GM20431 (cell line): ENCODE results near the gene SLX4IP.

ENCODE experiments used
- in situ Hi-C: fragments of 300-500 bp; cut with MseI, MboI; formaldehyde crosslinking; loops from one replicate; pipeline ENCODE4 v1.15.0; 2020; ENCODE audit warnings: low sequenced_read_pairs; ENCODE audit not compliant: unreplicated experiment

The SLX4IP gene

GRCh38 chr20:10653599-10654249 is 218.6 kb downstream of the SLX4IP start:
- in situ Hi-C loops, result no loop called here

- in situ Hi-C loops, result no loop called here
Observed at GRCh38 chr20:10654250-10654610, 219.1 kb downstream of the SLX4IP start.

GRCh38 chr20:10654630-10655029 is 219.5 kb downstream of the SLX4IP start:
- in situ Hi-C loops, result no loop called here

- in situ Hi-C loops, result no loop called here
Observed at GRCh38 chr20:10655720-10656669, 220.9 kb downstream of the SLX4IP start.

GRCh38 chr20:10657453-10657852 is 222.3 kb downstream of the SLX4IP start:
- in situ Hi-C loops, result no loop called here

GRCh38 chr20:10658051-10658823 is 223.1 kb downstream of the SLX4IP start:
- in situ Hi-C loops, result no loop called here

GRCh38 chr20:10658876-10659632 is 223.9 kb downstream of the SLX4IP start:
- in situ Hi-C loops, result no loop called here

GRCh38 chr20:10659651-10660601 is 224.8 kb downstream of the SLX4IP start:
- in situ Hi-C loops, result no loop called here

GRCh38 chr20:10660661-10661060 is 225.6 kb downstream of the SLX4IP start:
- in situ Hi-C loops, result no loop called here

- in situ Hi-C loops, result no loop called here
Observed at GRCh38 chr20:10661261-10661660, 226.2 kb downstream of the SLX4IP start.

GRCh38 chr20:10662151-10662550 is 227.0 kb downstream of the SLX4IP start:
- in situ Hi-C loops, result no loop called here

- in situ Hi-C loops, result no loop called here
Observed at GRCh38 chr20:10662661-10663458, 227.8 kb downstream of the SLX4IP start.

- in situ Hi-C loops, result no loop called here
Observed at GRCh38 chr20:10663756-10664155, 228.7 kb downstream of the SLX4IP start.

GRCh38 chr20:10665027-10665561 is 230.0 kb downstream of the SLX4IP start:
- in situ Hi-C loops, result no loop called here

GRCh38 chr20:10665791-10666190 is 230.7 kb downstream of the SLX4IP start:
- in situ Hi-C loops, result no loop called here

GRCh38 chr20:10666221-10667076 is 231.3 kb downstream of the SLX4IP start:
- in situ Hi-C loops, result no loop called here

GRCh38 chr20:10667077-10667401 is 231.9 kb downstream of the SLX4IP start:
- in situ Hi-C loops, result no loop called here
